Measurements from ENCODE around the gene ISOC1.

Gene ISOC1

GRCh38 chr5:129137637-129138036 is 43.1 kb downstream of the ISOC1 start:
- no peak for FAIRE-seq

- no peak for FAIRE-seq
Measured at GRCh38 chr5:129141078-129141477, 46.5 kb downstream of the ISOC1 start.

GRCh38 chr5:129141696-129142095 is 47.1 kb downstream of the ISOC1 start:
- FAIRE-seq = no peak

GRCh38 chr5:129155876-129156275 is 61.3 kb downstream of the ISOC1 start:
- FAIRE-seq = no peak

GRCh38 chr5:129161830-129162229 is 67.3 kb downstream of the ISOC1 start:
- no peak for FAIRE-seq

Measured in endometrium (tissue), 2 donors.